Measurements from ENCODE around the gene PAFAH1B2.
A peak's percentile ranks its signal among the peaks of the same experiment; 100 is the strongest.
"Not testable (repeated sequence)": the region's sequence is repeated elsewhere in the genome, so short reads cannot be mapped to it uniquely, and the experiment has no call there.

PAFAH1B2 gene
- total RNA-seq: 59.0 to 169 (median 159) reads per million in 3 experiments

GRCh38 chr11:117143871-117144476, at the start of gene PAFAH1B2:
PAFAH1B2 (plus strand) TSS chr11:117144287; CDS start chr11:117152448, 8,161 bp downstream.
- peak; percentile 93 for DNase-seq

GRCh38 chr11:117094776-117095175, 49.3 kb upstream of the PAFAH1B2 start:
- DNase-seq: peak; percentile 21

GRCh38 chr11:117095284-117096161, 48.6 kb upstream of the PAFAH1B2 start:
- DNase-seq: peak; percentile 21

GRCh38 chr11:117096201-117096991, 47.7 kb upstream of the PAFAH1B2 start:
- peak; percentile 77 for DNase-seq

GRCh38 chr11:117097014-117097388, 47.1 kb upstream of the PAFAH1B2 start:
- no peak for DNase-seq

GRCh38 chr11:117097389-117098268, 46.5 kb upstream of the PAFAH1B2 start:
- peak; percentile 26 for DNase-seq

GRCh38 chr11:117098269-117099232, 45.5 kb upstream of the PAFAH1B2 start, which contains the start of gene SIK3:
SIK3 (minus strand) TSS chr11:117098428; CDS start chr11:117098415, 13 bp downstream.
- peak; percentile 93 for DNase-seq

- DNase-seq: no peak
Observed at GRCh38 chr11:117099696-117100095, 44.4 kb upstream of the PAFAH1B2 start.

GRCh38 chr11:117100556-117100955, 43.5 kb upstream of the PAFAH1B2 start:
- DNase-seq: no peak

GRCh38 chr11:117107701-117108590, 36.1 kb upstream of the PAFAH1B2 start:
- no peak for DNase-seq

GRCh38 chr11:117110294-117110950, 33.7 kb upstream of the PAFAH1B2 start:
- no peak for DNase-seq

- not testable (repeated sequence) for DNase-seq
Observed at GRCh38 chr11:117112497-117112896, 31.6 kb upstream of the PAFAH1B2 start.

GRCh38 chr11:117112939-117113338, 31.1 kb upstream of the PAFAH1B2 start:
- not testable (repeated sequence) for DNase-seq

- no peak for DNase-seq
Observed at GRCh38 chr11:117117681-117118080, 26.4 kb upstream of the PAFAH1B2 start.

- no peak for DNase-seq
Observed at GRCh38 chr11:117121176-117121575, 22.9 kb upstream of the PAFAH1B2 start.

GRCh38 chr11:117122556-117122955, 21.5 kb upstream of the PAFAH1B2 start:
- DNase-seq: no peak

GRCh38 chr11:117126223-117126965, 17.7 kb upstream of the PAFAH1B2 start:
- DNase-seq: no peak

- no peak for DNase-seq
Observed at GRCh38 chr11:117127171-117127901, 16.8 kb upstream of the PAFAH1B2 start.

Data from central memory CD4-positive, alpha-beta T cell (primary cell).